ENCODE results near the gene SGPP2. TPM values are rescaled to one million over a fixed set of nuclear protein-coding genes. Genes with fewer than 3 reads are reported as not detected.
A peak's percentile ranks its signal among the peaks of the same experiment; 100 is the strongest.

The SGPP2 gene
- total and polyA plus RNA-seq, 2 experiments from 2014 or later: 0.08 TPM; not detected in 1

DNA sequence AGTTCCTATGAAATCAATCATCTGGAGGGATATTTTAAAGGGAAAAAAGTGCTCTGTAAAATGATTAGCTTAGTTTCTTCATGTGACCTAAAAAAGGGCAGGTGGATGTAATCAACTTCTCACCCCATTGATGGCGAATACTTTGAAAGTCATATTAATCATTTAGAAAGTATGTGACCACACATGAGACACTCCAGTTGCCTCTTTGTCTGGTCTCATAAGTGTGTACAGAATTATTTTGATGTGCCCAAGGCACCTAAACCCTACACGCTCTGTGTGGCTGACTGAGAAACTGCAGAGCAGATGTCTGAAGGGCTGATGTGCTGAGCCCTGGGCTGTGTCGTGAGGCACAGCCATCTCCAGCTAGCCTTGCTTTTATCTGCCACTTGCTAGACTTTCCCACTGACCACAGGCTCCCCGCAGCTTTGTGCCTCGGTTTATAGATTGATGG is 26.9 kb downstream of the SGPP2 start:
- peak; percentile 35; the same call in 1 of the 3 replicates for ATAC-seq
- H4K20me1 ChIP-seq (replicated peaks; ENCODE audit: insufficient read depth): no peaks in the 10 kb centered on the region
- Mint-ChIP-seq H3K27ac (no peak overlapping the region), H3K4me3 (no peak overlapping the region), H3K9me3 (no peaks in the 10 kb centered on the region), H3K27me3 (ENCODE audit: insufficient read depth, low read depth, poor library complexity) (peaks cover 4% of the 10 kb centered on the region), H3K4me1 (peaks cover 6% of the 10 kb centered on the region), H3K36me3 (ENCODE audit: low read depth) (no peaks in the 10 kb centered on the region)
- H3K27ac ChIP-seq (ENCODE audit: low read depth): no peak overlapping the region
- H3K79me2 ChIP-seq (replicated peaks; ENCODE audit: insufficient read depth): no peaks in the 10 kb centered on the region
- no peak overlapping the region for H3K4me3 ChIP-seq
- H3K4me1 ChIP-seq (ENCODE audit: insufficient read depth): no peaks in the 10 kb centered on the region
- 0 out of 2 replicates have a peak, but pooled peaks cover 3% of the 10 kb centered on the region for H3K9me2 ChIP-seq (ENCODE audit: insufficient read depth)
- H2AFZ ChIP-seq: no peak overlapping the region
- no peak for DNase-seq (ENCODE audit: low spot score)
- no peak for TF ChIP-seq STAT1 (IDR thresholded peaks at IDR 0.05; ENCODE audit: unreplicated experiment)
- TF ChIP-seq EZH2 (IDR thresholded peaks at IDR 0.05; ENCODE audit: low read depth, unreplicated experiment): no peak
- TF ChIP-seq POLR2AphosphoS5 (IDR thresholded peaks at IDR 0.05; ENCODE audit: low read depth): no peak
- H3K4me2 ChIP-seq: no peak overlapping the region
- H3K27me3 ChIP-seq (ENCODE audit: insufficient read depth): no peaks in the 10 kb centered on the region
- H3F3A ChIP-seq (replicated peaks; ENCODE audit: low read depth): no peaks in the 10 kb centered on the region
- no peaks in the 10 kb centered on the region for H3K36me3 ChIP-seq (ENCODE audit: insufficient read depth)

DNA sequence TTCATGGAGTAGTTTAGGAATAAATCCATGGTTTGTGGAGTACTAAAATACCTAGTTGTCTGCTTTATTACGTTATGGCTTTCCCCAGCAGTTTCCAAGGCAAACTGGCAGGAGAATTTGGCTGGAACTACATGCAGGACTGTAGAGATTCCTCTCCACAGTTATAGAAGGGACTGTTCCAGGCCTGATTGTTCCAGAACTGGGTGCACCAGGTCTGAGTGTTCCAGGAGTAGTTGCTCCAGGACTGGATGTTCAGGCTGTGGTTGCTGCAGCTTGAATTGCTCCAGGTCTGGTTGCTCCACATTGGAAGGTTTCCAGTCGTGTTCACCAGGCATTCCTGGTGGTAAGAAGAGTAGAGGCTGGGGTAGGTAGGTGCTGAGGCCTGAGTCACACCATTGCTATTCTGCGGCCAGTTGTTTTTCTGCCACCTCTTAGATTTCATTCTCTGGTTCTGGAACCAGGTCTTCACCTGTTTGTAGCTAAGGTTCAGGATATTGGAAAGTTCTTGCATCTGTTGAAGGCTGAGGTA is 28.1 kb downstream of the SGPP2 start:
- Mint-ChIP-seq H3K9me3 (no peaks in the 10 kb centered on the region), H3K27me3 (ENCODE audit: insufficient read depth, low read depth, poor library complexity) (peaks cover 4% of the 10 kb centered on the region), H3K4me1 (peaks cover 6% of the 10 kb centered on the region), H3K4me3 (no peak overlapping the region), H3K27ac (no peak overlapping the region), H3K36me3 (ENCODE audit: low read depth) (no peaks in the 10 kb centered on the region)
- no peak overlapping the region for H3K4me2 ChIP-seq
- no peak overlapping the region for H2AFZ ChIP-seq
- no peaks in the 10 kb centered on the region for H3K9me2 ChIP-seq (ENCODE audit: insufficient read depth)
- DNase-seq (ENCODE audit: low spot score): no peak
- H3K4me1 ChIP-seq (ENCODE audit: insufficient read depth): no peaks in the 10 kb centered on the region
- no peak for ATAC-seq
- no peaks in the 10 kb centered on the region for H3K27me3 ChIP-seq (ENCODE audit: insufficient read depth)
- H3K27ac ChIP-seq (ENCODE audit: low read depth): no peak overlapping the region
- no peak overlapping the region for H3K4me3 ChIP-seq
- no peaks in the 10 kb centered on the region for H3F3A ChIP-seq (replicated peaks; ENCODE audit: low read depth)
- H3K79me2 ChIP-seq (replicated peaks; ENCODE audit: insufficient read depth): no peaks in the 10 kb centered on the region
- H4K20me1 ChIP-seq (replicated peaks; ENCODE audit: insufficient read depth): no peaks in the 10 kb centered on the region
- no peaks in the 10 kb centered on the region for H3K36me3 ChIP-seq (ENCODE audit: insufficient read depth)
- TF ChIP-seq NANOG (IDR thresholded peaks at IDR 0.05; ENCODE audit: borderline replicate concordance) (no peak), ZNF114 (CRISPR knock-in tag; IDR thresholded peaks at IDR 0.05) (no peak), ZNF331 (CRISPR knock-in tag; IDR thresholded peaks at IDR 0.05; ENCODE audit: low read depth) (no peak), CTCF (conservative IDR thresholded peaks at IDR 0.05; ENCODE audit: low read depth in 2 of 2) (no peak), EZH2 (IDR thresholded peaks at IDR 0.05; ENCODE audit: low read depth, unreplicated experiment) (no peak), REST (IDR thresholded peaks at IDR 0.05; ENCODE audit: unreplicated experiment) (no peak), EZH2phosphoT487 (IDR thresholded peaks at IDR 0.05; ENCODE audit: unreplicated experiment) (no peak), POLR2AphosphoS5 (IDR thresholded peaks at IDR 0.05; ENCODE audit: low read depth) (no peak)
- TF ChIP-seq, protein P1, sequence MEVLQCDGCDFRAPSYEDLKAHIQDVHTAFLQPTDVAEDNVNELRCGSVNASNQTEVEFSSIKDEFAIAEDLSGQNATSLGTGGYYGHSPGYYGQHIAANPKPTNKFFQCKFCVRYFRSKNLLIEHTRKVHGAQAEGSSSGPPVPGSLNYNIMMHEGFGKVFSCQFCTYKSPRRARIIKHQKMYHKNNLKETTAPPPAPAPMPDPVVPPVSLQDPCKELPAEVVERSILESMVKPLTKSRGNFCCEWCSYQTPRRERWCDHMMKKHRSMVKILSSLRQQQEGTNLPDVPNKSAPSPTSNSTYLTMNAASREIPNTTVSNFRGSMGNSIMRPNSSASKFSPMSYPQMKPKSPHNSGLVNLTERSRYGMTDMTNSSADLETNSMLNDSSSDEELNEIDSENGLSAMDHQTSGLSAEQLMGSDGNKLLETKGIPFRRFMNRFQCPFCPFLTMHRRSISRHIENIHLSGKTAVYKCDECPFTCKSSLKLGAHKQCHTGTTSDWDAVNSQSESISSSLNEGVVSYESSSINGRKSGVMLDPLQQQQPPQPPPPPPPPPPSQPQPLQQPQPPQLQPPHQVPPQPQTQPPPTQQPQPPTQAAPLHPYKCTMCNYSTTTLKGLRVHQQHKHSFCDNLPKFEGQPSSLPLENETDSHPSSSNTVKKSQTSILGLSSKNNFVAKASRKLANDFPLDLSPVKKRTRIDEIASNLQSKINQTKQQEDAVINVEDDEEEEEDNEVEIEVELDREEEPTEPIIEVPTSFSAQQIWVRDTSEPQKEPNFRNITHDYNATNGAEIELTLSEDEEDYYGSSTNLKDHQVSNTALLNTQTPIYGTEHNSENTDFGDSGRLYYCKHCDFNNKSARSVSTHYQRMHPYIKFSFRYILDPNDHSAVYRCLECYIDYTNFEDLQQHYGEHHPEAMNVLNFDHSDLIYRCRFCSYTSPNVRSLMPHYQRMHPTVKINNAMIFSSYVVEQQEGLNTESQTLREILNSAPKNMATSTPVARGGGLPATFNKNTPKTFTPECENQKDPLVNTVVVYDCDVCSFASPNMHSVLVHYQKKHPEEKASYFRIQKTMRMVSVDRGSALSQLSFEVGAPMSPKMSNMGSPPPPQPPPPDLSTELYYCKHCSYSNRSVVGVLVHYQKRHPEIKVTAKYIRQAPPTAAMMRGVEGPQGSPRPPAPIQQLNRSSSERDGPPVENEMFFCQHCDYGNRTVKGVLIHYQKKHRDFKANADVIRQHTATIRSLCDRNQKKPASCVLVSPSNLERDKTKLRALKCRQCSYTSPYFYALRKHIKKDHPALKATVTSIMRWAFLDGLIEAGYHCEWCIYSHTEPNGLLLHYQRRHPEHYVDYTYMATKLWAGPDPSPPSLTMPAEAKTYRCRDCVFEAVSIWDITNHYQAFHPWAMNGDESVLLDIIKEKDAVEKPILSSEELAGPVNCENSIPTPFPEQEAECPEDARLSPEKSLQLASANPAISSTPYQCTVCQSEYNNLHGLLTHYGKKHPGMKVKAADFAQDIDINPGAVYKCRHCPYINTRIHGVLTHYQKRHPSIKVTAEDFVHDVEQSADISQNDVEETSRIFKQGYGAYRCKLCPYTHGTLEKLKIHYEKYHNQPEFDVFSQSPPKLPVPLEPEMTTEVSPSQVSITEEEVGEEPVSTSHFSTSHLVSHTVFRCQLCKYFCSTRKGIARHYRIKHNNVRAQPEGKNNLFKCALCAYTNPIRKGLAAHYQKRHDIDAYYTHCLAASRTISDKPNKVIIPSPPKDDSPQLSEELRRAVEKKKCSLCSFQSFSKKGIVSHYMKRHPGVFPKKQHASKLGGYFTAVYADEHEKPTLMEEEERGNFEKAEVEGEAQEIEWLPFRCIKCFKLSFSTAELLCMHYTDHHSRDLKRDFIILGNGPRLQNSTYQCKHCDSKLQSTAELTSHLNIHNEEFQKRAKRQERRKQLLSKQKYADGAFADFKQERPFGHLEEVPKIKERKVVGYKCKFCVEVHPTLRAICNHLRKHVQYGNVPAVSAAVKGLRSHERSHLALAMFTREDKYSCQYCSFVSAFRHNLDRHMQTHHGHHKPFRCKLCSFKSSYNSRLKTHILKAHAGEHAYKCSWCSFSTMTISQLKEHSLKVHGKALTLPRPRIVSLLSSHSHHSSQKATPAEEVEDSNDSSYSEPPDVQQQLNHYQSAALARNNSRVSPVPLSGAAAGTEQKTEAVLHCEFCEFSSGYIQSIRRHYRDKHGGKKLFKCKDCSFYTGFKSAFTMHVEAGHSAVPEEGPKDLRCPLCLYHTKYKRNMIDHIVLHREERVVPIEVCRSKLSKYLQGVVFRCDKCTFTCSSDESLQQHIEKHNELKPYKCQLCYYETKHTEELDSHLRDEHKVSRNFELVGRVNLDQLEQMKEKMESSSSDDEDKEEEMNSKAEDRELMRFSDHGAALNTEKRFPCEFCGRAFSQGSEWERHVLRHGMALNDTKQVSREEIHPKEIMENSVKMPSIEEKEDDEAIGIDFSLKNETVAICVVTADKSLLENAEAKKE (CRISPR knock-in tag; IDR thresholded peaks at IDR 0.05): no peak
